ENCODE data around the gene CUX1.

DNA sequence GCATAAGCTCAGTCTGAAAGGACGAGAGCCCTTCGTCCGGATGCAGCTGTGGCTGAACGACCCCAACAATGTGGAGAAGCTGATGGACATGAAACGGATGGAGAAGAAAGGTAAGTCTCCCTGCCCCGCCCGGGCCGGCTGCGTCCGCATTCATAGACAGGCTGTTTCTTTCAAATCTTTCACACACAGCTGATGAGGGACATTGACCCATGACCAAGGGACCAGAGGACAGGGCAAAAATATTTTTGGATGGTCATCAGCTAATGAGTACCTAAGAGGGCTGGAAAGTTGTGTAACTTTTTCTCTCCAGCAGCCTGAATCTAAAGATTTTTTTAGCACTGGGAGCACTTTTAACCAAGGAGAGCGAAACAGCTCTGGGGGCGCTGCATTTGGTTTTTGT is 416.7 kb downstream of the CUX1 start:
- no peak for TF ChIP-seq ZBTB21 (CRISPR knock-in tag; IDR thresholded peaks at IDR 0.05; ENCODE audit: borderline replicate concordance)
- no peak for TF ChIP-seq ZNF138 (CRISPR knock-in tag; conservative IDR thresholded peaks at IDR 0.05)
- TF ChIP-seq HMGXB4 (CRISPR knock-in tag; IDR thresholded peaks at IDR 0.05): no peak
- no peak for TF ChIP-seq TCF7 (CRISPR knock-in tag; IDR thresholded peaks at IDR 0.05; ENCODE audit: low read depth)
- TF ChIP-seq ETV6 (CRISPR knock-in tag; IDR thresholded peaks at IDR 0.05): no peak
- TF ChIP-seq, protein P1, sequence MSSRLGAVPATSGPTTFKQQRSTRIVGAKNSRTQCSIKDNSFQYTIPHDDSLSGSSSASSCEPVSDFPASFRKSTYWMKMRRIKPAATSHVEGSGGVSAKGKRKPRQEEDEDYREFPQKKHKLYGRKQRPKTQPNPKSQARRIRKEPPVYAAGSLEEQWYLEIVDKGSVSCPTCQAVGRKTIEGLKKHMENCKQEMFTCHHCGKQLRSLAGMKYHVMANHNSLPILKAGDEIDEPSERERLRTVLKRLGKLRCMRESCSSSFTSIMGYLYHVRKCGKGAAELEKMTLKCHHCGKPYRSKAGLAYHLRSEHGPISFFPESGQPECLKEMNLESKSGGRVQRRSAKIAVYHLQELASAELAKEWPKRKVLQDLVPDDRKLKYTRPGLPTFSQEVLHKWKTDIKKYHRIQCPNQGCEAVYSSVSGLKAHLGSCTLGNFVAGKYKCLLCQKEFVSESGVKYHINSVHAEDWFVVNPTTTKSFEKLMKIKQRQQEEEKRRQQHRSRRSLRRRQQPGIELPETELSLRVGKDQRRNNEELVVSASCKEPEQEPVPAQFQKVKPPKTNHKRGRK (CRISPR knock-in tag; IDR thresholded peaks at IDR 0.05; ENCODE audit: borderline replicate concordance): no peak
